Measurements from ENCODE around the gene MEFV. TPM values are rescaled to one million over a fixed set of nuclear protein-coding genes. Genes with fewer than 3 reads are reported as not detected.

Gene MEFV
- total and polyA plus RNA-seq, 3 experiments from 2014 or later = 0.18 TPM; not detected in 2

DNA sequence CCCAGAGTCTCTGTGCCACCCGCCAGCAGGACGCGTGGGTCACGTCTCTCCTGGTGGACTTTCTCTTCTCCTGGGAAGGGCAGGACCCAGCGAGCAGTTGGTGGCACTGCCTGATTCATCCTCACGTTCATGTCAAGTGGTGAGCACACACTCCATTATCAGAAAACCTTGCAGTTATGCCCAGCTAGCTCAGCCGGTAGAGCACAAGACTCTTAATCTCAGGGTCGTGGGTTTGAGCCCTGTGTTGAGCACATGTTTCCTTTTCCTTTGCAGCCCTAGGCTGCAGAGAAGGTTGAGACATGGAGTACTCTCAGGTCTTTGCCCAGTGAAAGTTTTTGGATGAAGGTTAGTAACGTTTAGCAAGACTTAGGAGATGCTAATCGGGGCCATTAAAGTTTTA is 60.5 kb downstream of the MEFV start:
- ChIA-PET CTCF (no interaction called here), POLR2A (no interaction called here)
- peaks cover 9% of the 10 kb centered on the region for H3K4me1 ChIP-seq (ENCODE audit: insufficient read depth, low read length)
- no peak for DNase-seq
- no peaks in the 10 kb centered on the region for H3K9me3 ChIP-seq (ENCODE audit: low read length)
- Mint-ChIP-seq H3K4me3 (no peak overlapping the region), H3K9me3 (peaks cover 0 to 2% (median 0%) of the 10 kb centered on the region in 5 donors), H3K27ac (no peak overlapping the region), H3K4me1 (peaks cover 6% of the 10 kb centered on the region in 3 donors), H3K36me3 (peaks cover 0 to 6% (median 3%) of the 10 kb centered on the region in 3 donors), H3K27me3 (peaks cover 44 to 51% of the 10 kb centered on the region in 2 donors)
- peaks cover 44% of the 10 kb centered on the region for H3K27me3 ChIP-seq (ENCODE audit: insufficient read depth, low read length, poor library complexity, severe bottlenecking)
- no peaks in the 10 kb centered on the region for H3K36me3 ChIP-seq (ENCODE audit: insufficient read depth, low read length)
- no peak overlapping the region for H3K27ac ChIP-seq (ENCODE audit: low read depth, low read length)
- no peak overlapping the region for H3K4me3 ChIP-seq (ENCODE audit: low read length)

DNA sequence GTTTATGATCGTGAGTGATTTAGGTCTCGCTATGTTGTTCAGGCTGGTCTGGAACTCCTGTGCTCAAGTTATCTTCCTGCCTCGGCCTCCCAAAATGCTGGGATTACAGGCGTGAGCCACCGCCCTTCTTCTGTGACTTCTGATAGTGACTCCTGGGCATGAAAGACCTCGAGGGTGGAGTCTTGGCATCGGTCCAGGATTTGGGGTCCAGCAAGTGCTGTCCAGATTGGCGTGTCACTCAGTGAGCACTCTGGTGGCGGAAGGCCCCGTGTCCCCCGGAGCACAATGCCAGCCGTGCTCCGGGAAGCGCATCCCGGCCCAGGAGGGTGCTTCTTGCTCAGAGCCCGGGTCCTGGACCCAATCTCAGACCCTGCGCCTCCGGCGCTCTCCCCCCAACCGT is 61.6 kb downstream of the MEFV start:
- ChIA-PET CTCF (no interaction called here), POLR2A (interaction anchor here (0.7 kb wide), 1 partner anchor 436 kb away, joined by 4 read pairs; no protein-coding TSS in a partner anchor)
- H3K36me3 ChIP-seq (ENCODE audit: insufficient read depth, low read length) = no peaks in the 10 kb centered on the region
- H3K27me3 ChIP-seq (ENCODE audit: insufficient read depth, low read length, poor library complexity, severe bottlenecking) = peaks cover 56% of the 10 kb centered on the region
- no peaks in the 10 kb centered on the region for H3K9me3 ChIP-seq (ENCODE audit: low read length)
- no peak for DNase-seq
- no peak overlapping the region for H3K4me3 Mint-ChIP-seq
- no peak overlapping the region for H3K27ac ChIP-seq (ENCODE audit: low read depth, low read length)
- peaks cover 0 to 6% (median 3%) of the 10 kb centered on the region in 3 donors for H3K36me3 Mint-ChIP-seq
- no peak overlapping the region for H3K4me3 ChIP-seq (ENCODE audit: low read length)
- peaks cover 54 to 59% of the 10 kb centered on the region in 2 donors for H3K27me3 Mint-ChIP-seq
- peaks cover 14 to 17% (median 15%) of the 10 kb centered on the region in 3 donors for H3K4me1 Mint-ChIP-seq
- H3K27ac Mint-ChIP-seq = no peak overlapping the region
- H3K4me1 ChIP-seq (ENCODE audit: insufficient read depth, low read length) = peaks cover 21% of the 10 kb centered on the region
- peaks cover 0 to 4% (median 0%) of the 10 kb centered on the region in 5 donors for H3K9me3 Mint-ChIP-seq

- Histone ChIP-seq H3K4me1 (ENCODE audit: insufficient read depth, low read length) (peaks cover 34% of the 10 kb centered on the region), H3K27ac (ENCODE audit: low read depth, low read length) (no peak overlapping the region), H3K36me3 (ENCODE audit: insufficient read depth, low read length) (no peaks in the 10 kb centered on the region), H3K4me3 (ENCODE audit: low read length) (no peak overlapping the region), H3K27me3 (ENCODE audit: insufficient read depth, low read length, poor library complexity, severe bottlenecking) (peaks cover 68% of the 10 kb centered on the region), H3K9me3 (ENCODE audit: low read length) (no peaks in the 10 kb centered on the region)
- POLR2A ChIA-PET = no interaction called here
- peak overlapping the region in 2 of 8 donors; percentile 38 to 72 for H3K27ac Mint-ChIP-seq
- peaks cover 64 to 69% of the 10 kb centered on the region in 2 donors for H3K27me3 Mint-ChIP-seq
- CTCF ChIA-PET = no interaction called here
- DNase-seq = no peak
- H3K9me3 Mint-ChIP-seq = peaks cover 0 to 6% (median 0%) of the 10 kb centered on the region in 5 donors
- peaks cover 0 to 6% (median 3%) of the 10 kb centered on the region in 3 donors for H3K36me3 Mint-ChIP-seq
- H3K4me3 Mint-ChIP-seq = peak overlapping the region in 1 of 7 donors; percentile 56
- H3K4me1 Mint-ChIP-seq = peaks cover 27 to 29% (median 27%) of the 10 kb centered on the region in 3 donors
Measured at GRCh38 chr16:3193221-3194212, 62.9 kb downstream of the MEFV start.

DNA sequence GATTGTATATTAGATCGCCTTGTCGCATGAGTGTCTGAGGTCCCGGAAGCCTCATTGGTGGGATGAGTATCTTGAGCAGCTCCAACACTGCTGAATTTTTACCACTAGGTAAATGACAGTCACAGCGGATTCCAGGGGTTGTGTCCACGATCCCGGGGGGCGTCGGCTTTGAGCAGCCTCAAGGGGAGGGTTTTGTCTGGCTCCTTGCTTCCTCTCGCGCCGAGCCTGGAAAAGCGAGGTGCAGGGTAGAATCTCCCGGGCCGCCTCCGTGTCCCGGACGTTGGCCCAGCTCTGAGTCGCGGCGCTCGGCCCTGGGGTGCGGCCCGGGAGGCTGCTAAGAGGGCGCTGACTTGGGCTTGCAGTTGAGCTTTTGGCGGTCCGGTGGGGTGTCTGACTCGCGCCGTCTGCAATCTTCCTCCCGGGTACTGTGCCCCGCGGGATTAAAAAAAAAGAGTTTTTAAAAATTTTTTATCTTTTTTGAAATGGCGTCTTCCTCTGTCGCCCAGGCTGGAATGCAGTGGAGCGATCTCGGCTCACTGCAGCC is 63.9 kb downstream of the MEFV start:
- Histone ChIP-seq H3K36me3 (ENCODE audit: insufficient read depth, low read length) (no peaks in the 10 kb centered on the region), H3K4me3 (ENCODE audit: low read length) (no peak overlapping the region), H3K4me1 (ENCODE audit: insufficient read depth, low read length) (peaks cover 43% of the 10 kb centered on the region), H3K27ac (ENCODE audit: low read depth, low read length) (no peak overlapping the region), H3K27me3 (ENCODE audit: insufficient read depth, low read length, poor library complexity, severe bottlenecking) (peaks cover 73% of the 10 kb centered on the region), H3K9me3 (ENCODE audit: low read length) (no peaks in the 10 kb centered on the region)
- Mint-ChIP-seq H3K36me3 (peaks cover 0 to 6% (median 3%) of the 10 kb centered on the region in 3 donors), H3K27me3 (peaks cover 67 to 73% of the 10 kb centered on the region in 2 donors), H3K4me3 (no peak overlapping the region), H3K4me1 (peaks cover 36 to 37% (median 36%) of the 10 kb centered on the region in 3 donors), H3K27ac (no peak overlapping the region), H3K9me3 (peaks cover 0 to 8% (median 0%) of the 10 kb centered on the region in 5 donors)
- DNase-seq = no peak
- POLR2A ChIA-PET = no interaction called here
- CTCF ChIA-PET = no interaction called here

Other genes starting within 250 kb of the MEFV start
- not detected for gene CLDN9, start 243.7 kb downstream of the MEFV start, total RNA-seq
- not detected for gene CLDN9, start 243.7 kb downstream of the MEFV start, polyA plus RNA-seq
- not detected for gene CLDN6, start 238.4 kb downstream of the MEFV start, total RNA-seq
- not detected for gene CLDN6, start 238.4 kb downstream of the MEFV start, polyA plus RNA-seq
- 1 to 10 TPM; 3.7 to 4.5 TPM for gene TNFRSF12A, start 236.3 kb downstream of the MEFV start, total RNA-seq
- gene TNFRSF12A, start 236.3 kb downstream of the MEFV start, polyA plus RNA-seq = 2.1 TPM
- 10 to 100 TPM; 25.6 to 26.3 TPM for gene HCFC1R1, start 232.7 kb downstream of the MEFV start, total RNA-seq
- 23.7 TPM for gene HCFC1R1, start 232.7 kb downstream of the MEFV start, polyA plus RNA-seq
- 10 to 100 TPM; 56.8 to 59.4 TPM for gene THOC6, start 232.6 kb downstream of the MEFV start, total RNA-seq
- gene THOC6, start 232.6 kb downstream of the MEFV start, polyA plus RNA-seq = 46.2 TPM
- gene BICDL2, start 219.7 kb downstream of the MEFV start, total RNA-seq = not detected
- gene BICDL2, start 219.7 kb downstream of the MEFV start, polyA plus RNA-seq = not detected
- 1 to 10 TPM; 1.5 to 1.9 TPM for gene MMP25, start 210.1 kb downstream of the MEFV start, total RNA-seq
- 0.90 TPM for gene MMP25, start 210.1 kb downstream of the MEFV start, polyA plus RNA-seq
- gene IL32, start 191.0 kb downstream of the MEFV start, total RNA-seq = 100 to 1,000 TPM; 975 to 992 TPM
- gene IL32, start 191.0 kb downstream of the MEFV start, polyA plus RNA-seq = 3,843 TPM
- under 1 TPM in 1 of 2 experiments, not detected in 1; 0.15 TPM for gene ZSCAN10, start 157.3 kb downstream of the MEFV start, total RNA-seq
- gene ZSCAN10, start 157.3 kb downstream of the MEFV start, polyA plus RNA-seq = not detected
- under 1 TPM in 1 of 2 experiments, not detected in 1; 0.11 TPM for gene ZNF205, start 144.0 kb downstream of the MEFV start, total RNA-seq
- gene ZNF205, start 144.0 kb downstream of the MEFV start, polyA plus RNA-seq = not detected
- gene ZNF213, start 121.6 kb downstream of the MEFV start, total RNA-seq = 10 to 100 TPM; 10.4 to 10.5 TPM
- 3.8 TPM for gene ZNF213, start 121.6 kb downstream of the MEFV start, polyA plus RNA-seq
- gene OR1F1, start 68.4 kb downstream of the MEFV start, total RNA-seq = not detected
- not detected for gene OR1F1, start 68.4 kb downstream of the MEFV start, polyA plus RNA-seq
- 10 to 100 TPM; 13.0 to 14.6 TPM for gene ZNF200, start 21.5 kb downstream of the MEFV start, total RNA-seq
- gene ZNF200, start 21.5 kb downstream of the MEFV start, polyA plus RNA-seq = 11.2 TPM
- gene ZNF263, start 26.9 kb upstream of the MEFV start, total RNA-seq = 10 to 100 TPM; 29.2 to 35.1 TPM
- 47.7 TPM for gene ZNF263, start 26.9 kb upstream of the MEFV start, polyA plus RNA-seq
- gene TIGD7, start 48.8 kb upstream of the MEFV start, total RNA-seq = 1 to 10 TPM; 5.1 to 5.2 TPM
- gene TIGD7, start 48.8 kb upstream of the MEFV start, polyA plus RNA-seq = 4.9 TPM
- gene ZNF75A, start 48.9 kb upstream of the MEFV start, total RNA-seq = 10 to 100 TPM; 37.9 to 42.0 TPM
- 22.7 TPM for gene ZNF75A, start 48.9 kb upstream of the MEFV start, polyA plus RNA-seq
- gene OR2C1, start 99.3 kb upstream of the MEFV start, total RNA-seq = not detected
- gene OR2C1, start 99.3 kb upstream of the MEFV start, polyA plus RNA-seq = 0.15 TPM
- 10 to 100 TPM; 13.5 to 15.6 TPM for gene ZSCAN32, start 144.4 kb upstream of the MEFV start, total RNA-seq
- 17.3 TPM for gene ZSCAN32, start 144.4 kb upstream of the MEFV start, polyA plus RNA-seq
- gene ZNF174, start 144.6 kb upstream of the MEFV start, total RNA-seq = 10 to 100 TPM; 11.4 to 12.3 TPM
- gene ZNF174, start 144.6 kb upstream of the MEFV start, polyA plus RNA-seq = 18.8 TPM
- gene ZNF597, start 186.9 kb upstream of the MEFV start, total RNA-seq = 1 to 10 TPM; 2.4 TPM
- gene ZNF597, start 186.9 kb upstream of the MEFV start, polyA plus RNA-seq = 1.3 TPM
- gene NAA60, start 187.0 kb upstream of the MEFV start, total RNA-seq = 10 to 100 TPM; 33.1 to 33.9 TPM
- 65.5 TPM for gene NAA60, start 187.0 kb upstream of the MEFV start, polyA plus RNA-seq
- gene C16orf90, start 238.9 kb upstream of the MEFV start, total RNA-seq = not detected
- not detected for gene C16orf90, start 238.9 kb upstream of the MEFV start, polyA plus RNA-seq
- gene CLUAP1, start 244.4 kb upstream of the MEFV start, total RNA-seq = 10 to 100 TPM; 15.1 to 17.8 TPM
- 23.3 TPM for gene CLUAP1, start 244.4 kb upstream of the MEFV start, polyA plus RNA-seq

Measured in CD8-positive, alpha-beta memory T cell (primary cell).